SU-DHL-6 (cell line): ENCODE measurements around the gene GAS7.

ENCODE experiments used
- CTCF ChIP-seq: fragments of 200-600 bp; sonication (generic); IDR thresholded peaks from one replicate; pipeline ENCODE4 v1.5.1; 2017; ENCODE audit warnings: antibody characterized with exemption, mild to moderate bottlenecking, low read length, moderate library complexity; ENCODE audit not compliant: insufficient read depth, poor library complexity, severe bottlenecking
- EZH2phosphoT487 ChIP-seq: fragments of 200-600 bp; sonication (generic), shearing (Covaris generic); conservative IDR thresholded peaks from 2 replicates; pipeline ENCODE4 v1.6.1; 2018; ENCODE audit warnings: mild to moderate bottlenecking, antibody characterized with exemption, low read length, moderate library complexity, mixed read lengths

- TF ChIP-seq CTCF (no peak), EZH2phosphoT487 (no peak)
Observed at GRCh38 chr17:9900784-9901183, 297.6 kb downstream of the GAS7 start.
